ENCODE measurements around the gene CCDC184. TPM values are rescaled to one million over a fixed set of nuclear protein-coding genes. Genes with fewer than 3 reads are reported as not detected.
"Not testable (repeated sequence)": the region's sequence is repeated elsewhere in the genome, so short reads cannot be mapped to it uniquely, and the experiment has no call there.

Gene CCDC184
- total RNA-seq = under 1 TPM; 0.67 to 0.69 TPM

- peaks cover 16% of the 10 kb centered on the region for H3K27me3 Mint-ChIP-seq
- peak within 1 kb of the TSS; percentile 83 for H3K27ac Mint-ChIP-seq
- H3K9me3 Mint-ChIP-seq = no peaks in the 10 kb centered on the region
- no peaks in the 10 kb centered on the region for H3K36me3 Mint-ChIP-seq (ENCODE audit: low read depth)
- peak within 1 kb of the TSS; percentile 89 for H3K4me3 Mint-ChIP-seq
- peaks cover 5% of the 10 kb centered on the region for H3K4me1 Mint-ChIP-seq
- peak; percentile 87 for ATAC-seq (replicated peaks)
Measured at GRCh38 chr12:48183091-48183875, at the start of gene CCDC184. CCDC184 (plus strand) TSS chr12:48183644; CDS start chr12:48184123, 479 bp downstream.

- no peaks in the 10 kb centered on the region for H3K4me1 Mint-ChIP-seq
- no peak overlapping the region for H3K4me3 Mint-ChIP-seq
Measured at GRCh38 chr12:48135027-48135426, 48.4 kb upstream of the CCDC184 start.

GRCh38 chr12:48142818-48143674 is 40.4 kb upstream of the CCDC184 start:
- no peak overlapping the region for H3K4me3 Mint-ChIP-seq
- H3K27ac Mint-ChIP-seq = peak overlapping the region; percentile 58
- no peak for ATAC-seq (replicated peaks)
- no peaks in the 10 kb centered on the region for H3K4me1 Mint-ChIP-seq
- H3K27me3 Mint-ChIP-seq = no peaks in the 10 kb centered on the region
- peaks cover 80% of the 10 kb centered on the region for H3K36me3 Mint-ChIP-seq (ENCODE audit: low read depth)
- H3K9me3 Mint-ChIP-seq = no peaks in the 10 kb centered on the region

More at GRCh38 chr12:48135027-48135426, 48.4 kb upstream of the CCDC184 start:
- ATAC-seq (replicated peaks) = no peak
- Mint-ChIP-seq H3K27ac (no peak overlapping the region), H3K36me3 (ENCODE audit: low read depth) (peaks cover 94% of the 10 kb centered on the region), H3K27me3 (no peaks in the 10 kb centered on the region), H3K9me3 (no peaks in the 10 kb centered on the region)

DNA sequence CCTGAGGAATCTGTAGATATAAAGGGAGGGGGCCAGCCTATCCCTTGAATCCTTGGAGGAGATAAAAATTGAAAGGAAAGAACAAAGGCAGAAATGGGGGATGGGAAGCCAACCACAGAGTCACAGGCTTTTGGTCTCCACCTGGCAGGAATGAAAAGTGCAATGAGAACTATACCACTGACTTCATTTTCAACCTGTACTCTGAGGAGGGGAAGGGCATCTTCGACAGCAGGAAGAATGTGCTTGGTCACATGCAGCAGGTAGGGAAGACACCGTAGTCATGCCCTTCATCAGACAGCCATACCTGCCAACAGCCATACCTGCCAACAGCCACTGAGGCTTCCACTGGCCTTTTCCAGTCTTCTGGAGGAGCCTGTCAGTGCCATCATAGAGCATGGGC is 39.5 kb upstream of the CCDC184 start:
- peak overlapping the region; percentile 58 for H3K27ac Mint-ChIP-seq
- ATAC-seq (replicated peaks) = no peak
- H3K36me3 Mint-ChIP-seq (ENCODE audit: low read depth) = peaks cover 84% of the 10 kb centered on the region
- H3K27me3 Mint-ChIP-seq = no peaks in the 10 kb centered on the region
- H3K9me3 Mint-ChIP-seq = no peaks in the 10 kb centered on the region
- no peak overlapping the region for H3K4me3 Mint-ChIP-seq
- no peaks in the 10 kb centered on the region for H3K4me1 Mint-ChIP-seq

DNA sequence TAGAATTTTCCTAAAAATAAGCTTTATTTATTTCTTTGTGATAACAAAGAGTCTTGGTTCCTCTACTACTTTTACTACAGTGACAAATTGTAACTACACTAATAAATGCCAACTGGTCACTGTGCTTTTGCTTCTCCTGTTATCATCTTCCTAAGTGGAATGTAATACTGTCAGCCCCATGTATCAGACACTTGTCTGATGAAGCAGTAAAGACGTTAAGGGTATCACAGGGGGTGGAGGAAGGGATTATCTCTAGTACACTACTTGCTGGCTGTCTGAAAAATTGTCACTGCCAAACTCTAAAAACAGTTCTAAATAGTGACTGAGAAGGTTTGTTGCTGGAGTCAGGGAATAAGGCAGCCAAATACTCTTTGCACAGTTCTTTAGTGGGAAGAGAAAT is 37.5 kb upstream of the CCDC184 start:
- H3K4me1 Mint-ChIP-seq = no peaks in the 10 kb centered on the region
- no peak overlapping the region for H3K4me3 Mint-ChIP-seq
- H3K9me3 Mint-ChIP-seq = no peaks in the 10 kb centered on the region
- H3K27me3 Mint-ChIP-seq = no peaks in the 10 kb centered on the region
- peaks cover 92% of the 10 kb centered on the region for H3K36me3 Mint-ChIP-seq (ENCODE audit: low read depth)
- no peak overlapping the region for H3K27ac Mint-ChIP-seq
- ATAC-seq (replicated peaks) = no peak

- H3K4me3 Mint-ChIP-seq = peak overlapping the region; percentile 1
- H3K4me1 Mint-ChIP-seq = peaks cover 12% of the 10 kb centered on the region
- H3K36me3 Mint-ChIP-seq (ENCODE audit: low read depth) = peaks cover 75% of the 10 kb centered on the region
- peak overlapping the region; percentile 25 for H3K27ac Mint-ChIP-seq
- ATAC-seq (replicated peaks) = peak; percentile 64
- no peaks in the 10 kb centered on the region for H3K27me3 Mint-ChIP-seq
- H3K9me3 Mint-ChIP-seq = no peaks in the 10 kb centered on the region
Measured at GRCh38 chr12:48151103-48151771, 32.2 kb upstream of the CCDC184 start.

- H3K27ac Mint-ChIP-seq; H3K27me3 Mint-ChIP-seq; H3K9me3 Mint-ChIP-seq; ATAC-seq (replicated peaks): not testable (repeated sequence)
- peak overlapping the region; percentile 85 for H3K4me3 Mint-ChIP-seq
- H3K4me1 Mint-ChIP-seq = peaks cover 18% of the 10 kb centered on the region
- peaks cover 38% of the 10 kb centered on the region for H3K36me3 Mint-ChIP-seq (ENCODE audit: low read depth)
Measured at GRCh38 chr12:48155786-48156185, 27.7 kb upstream of the CCDC184 start.

- H3K27ac Mint-ChIP-seq = peak overlapping the region; percentile 89
- H3K4me3 Mint-ChIP-seq = peak overlapping the region; percentile 85
- no peak for ATAC-seq (replicated peaks)
- H3K4me1 Mint-ChIP-seq = peaks cover 18% of the 10 kb centered on the region
- H3K36me3 Mint-ChIP-seq (ENCODE audit: low read depth) = peaks cover 29% of the 10 kb centered on the region
- H3K9me3 Mint-ChIP-seq = no peaks in the 10 kb centered on the region
- no peaks in the 10 kb centered on the region for H3K27me3 Mint-ChIP-seq
Measured at GRCh38 chr12:48156652-48157017, 26.8 kb upstream of the CCDC184 start.

DNA sequence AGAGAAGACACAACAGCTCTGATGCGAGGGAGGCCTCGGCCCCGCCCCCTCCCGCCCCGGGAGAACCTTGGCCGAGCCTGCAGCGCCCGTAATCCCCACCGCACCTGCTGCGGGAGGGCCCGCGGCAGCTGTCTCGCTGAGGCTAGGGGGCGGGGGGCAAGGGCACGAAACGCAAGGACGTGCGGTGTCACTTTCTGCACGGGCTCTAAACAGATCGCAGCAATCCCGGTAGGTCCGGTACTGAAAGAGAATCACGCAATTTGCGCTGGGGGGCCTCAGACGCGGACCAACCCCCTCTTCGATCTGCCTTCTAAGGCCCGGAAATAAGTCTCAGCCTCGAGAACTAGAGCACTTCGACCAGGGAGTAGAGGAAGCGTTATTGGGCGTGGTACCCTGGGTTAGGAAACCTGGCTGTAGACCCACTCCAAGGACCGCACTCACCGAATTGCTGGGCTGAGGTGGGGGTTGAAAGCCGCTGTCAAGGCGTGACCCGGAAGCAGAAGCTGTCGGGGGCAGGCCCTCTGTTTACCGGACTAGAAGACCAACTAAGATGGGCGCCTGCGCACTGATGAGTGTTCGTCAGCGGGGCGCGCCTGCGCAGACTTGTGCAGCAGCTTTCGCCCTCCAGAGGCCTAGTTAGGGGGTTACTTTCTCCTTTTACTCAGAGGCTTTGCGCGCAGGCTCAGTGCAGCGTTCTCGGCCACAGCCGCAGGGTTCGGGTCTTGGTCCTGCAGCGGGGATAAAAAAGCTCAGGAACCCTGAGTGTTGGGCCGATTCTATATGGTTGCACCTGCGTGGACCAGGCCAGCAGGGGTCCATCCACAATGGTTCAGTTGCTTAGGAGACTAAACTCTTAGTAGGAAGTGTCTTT is 26.2 kb upstream of the CCDC184 start, which contains the start of gene ASB8:
Gene ASB8, minus strand, starts transcription at position 498 of the 871 bp plus-strand sequence. CDS start 4,019 bp downstream, outside the sequence.
- Mint-ChIP-seq H3K27ac (peak within 1 kb of the TSS; percentile 89), H3K36me3 (ENCODE audit: low read depth) (peaks cover 23% of the 10 kb centered on the region), H3K27me3 (no peaks in the 10 kb centered on the region), H3K4me3 (peak within 1 kb of the TSS; percentile 85), H3K4me1 (peaks cover 14% of the 10 kb centered on the region), H3K9me3 (no peaks in the 10 kb centered on the region)
- peak; percentile 97 for ATAC-seq (replicated peaks)

GRCh38 chr12:48157889-48158370 is 25.5 kb upstream of the CCDC184 start:
- Mint-ChIP-seq H3K36me3 (ENCODE audit: low read depth) (peaks cover 18% of the 10 kb centered on the region), H3K9me3 (no peaks in the 10 kb centered on the region), H3K27ac (peak overlapping the region; percentile 89), H3K27me3 (no peaks in the 10 kb centered on the region), H3K4me3 (peak overlapping the region; percentile 85), H3K4me1 (peaks cover 11% of the 10 kb centered on the region)
- ATAC-seq (replicated peaks) = no peak

DNA sequence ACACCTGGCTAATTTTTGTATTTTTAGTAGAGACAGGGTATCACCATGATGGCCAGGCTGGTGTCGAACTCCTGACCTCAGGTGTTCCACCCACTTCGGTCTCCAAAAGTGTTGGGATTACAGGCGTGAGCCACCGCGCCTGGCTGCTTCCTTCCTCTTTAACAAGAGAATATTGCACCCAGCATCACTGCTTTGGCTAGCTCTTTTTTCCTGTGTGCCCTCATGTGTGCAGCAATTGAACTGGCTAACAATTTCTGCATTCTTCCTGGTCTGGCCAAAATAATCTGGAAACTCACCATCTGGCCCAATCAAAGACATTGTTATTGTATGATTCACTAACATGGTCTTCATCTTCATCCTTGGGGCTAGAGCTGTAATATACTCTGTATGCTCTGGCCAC is 23.4 kb upstream of the CCDC184 start:
- ATAC-seq (replicated peaks) = no peak

DNA sequence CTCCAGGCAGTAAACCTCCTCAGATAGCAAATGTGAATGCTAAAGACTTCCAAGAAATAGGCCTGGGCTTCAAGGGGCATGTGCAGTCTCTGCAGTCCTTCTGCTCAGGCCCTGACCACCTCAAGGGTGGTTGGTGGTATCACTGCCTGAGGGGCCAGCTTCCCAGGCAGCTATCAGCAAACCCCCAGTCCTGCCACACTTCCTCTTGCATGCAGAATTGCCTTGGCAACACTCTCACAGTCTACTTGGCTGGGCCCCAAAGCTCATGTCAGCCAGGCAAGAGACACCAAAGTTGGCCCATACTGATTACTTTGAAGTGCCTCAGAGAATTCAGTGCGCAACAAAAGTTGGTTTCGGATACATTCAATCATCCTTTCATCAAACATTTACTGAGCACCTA is 22.6 kb upstream of the CCDC184 start:
- Mint-ChIP-seq H3K4me3 (no peak overlapping the region), H3K36me3 (ENCODE audit: low read depth) (peaks cover 6% of the 10 kb centered on the region), H3K4me1 (peaks cover 6% of the 10 kb centered on the region), H3K9me3 (no peaks in the 10 kb centered on the region), H3K27ac (no peak overlapping the region), H3K27me3 (peaks cover 3% of the 10 kb centered on the region)
- no peak for ATAC-seq (replicated peaks)

More for the DNA sequence above, 23.4 kb upstream of the CCDC184 start:
- H3K4me1 Mint-ChIP-seq = peaks cover 6% of the 10 kb centered on the region
- H3K4me3 Mint-ChIP-seq = no peak overlapping the region
- H3K27me3 Mint-ChIP-seq = peaks cover under 1% of the 10 kb centered on the region
- H3K27ac Mint-ChIP-seq = no peak overlapping the region
- no peaks in the 10 kb centered on the region for H3K9me3 Mint-ChIP-seq
- H3K36me3 Mint-ChIP-seq (ENCODE audit: low read depth) = peaks cover 6% of the 10 kb centered on the region

DNA sequence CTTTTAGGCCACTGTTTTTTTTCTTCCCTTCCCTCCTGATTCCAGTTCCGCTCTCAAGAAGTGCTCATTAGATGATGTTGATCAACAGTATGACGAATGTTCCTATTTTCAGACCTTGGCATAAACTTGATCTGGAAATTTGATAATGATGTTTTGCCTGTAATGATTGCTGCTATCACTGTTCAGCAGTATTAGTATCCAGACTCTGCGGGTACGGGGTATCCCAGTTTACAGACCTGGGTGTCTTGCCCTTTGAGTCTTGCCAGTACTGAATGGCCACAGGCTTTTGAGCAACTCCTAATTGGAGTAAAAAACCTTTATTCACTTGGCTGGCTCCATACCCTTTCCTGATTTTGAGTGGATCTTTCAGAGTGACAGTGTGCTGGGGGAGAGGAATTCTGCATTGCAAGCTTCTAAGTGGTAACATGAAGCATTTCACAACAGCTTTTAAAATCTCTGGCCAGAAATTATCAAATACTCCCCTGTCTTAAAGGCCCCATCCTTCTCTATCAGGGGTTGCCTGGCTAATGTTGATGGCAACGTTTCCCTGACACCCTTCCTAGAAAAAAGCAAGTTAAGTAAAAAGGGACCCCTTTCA is 20.2 kb upstream of the CCDC184 start:
- H3K27me3 Mint-ChIP-seq = peaks cover 9% of the 10 kb centered on the region
- H3K36me3 Mint-ChIP-seq (ENCODE audit: low read depth) = no peaks in the 10 kb centered on the region
- H3K9me3 Mint-ChIP-seq = no peaks in the 10 kb centered on the region
- ATAC-seq (replicated peaks) = no peak
- no peak overlapping the region for H3K4me3 Mint-ChIP-seq
- H3K27ac Mint-ChIP-seq = no peak overlapping the region
- no peaks in the 10 kb centered on the region for H3K4me1 Mint-ChIP-seq

All from activated T-helper 17 cell treated with anti-CD3 and anti-CD28 coated beads, Interleukin-2, amount 50 U/mL, for 72 hours (primary cell).